BLaER1 treated with 17β-estradiol and CSF1 and Interleukin-3, amounts not matched to agents 10 nM and 100 nM (cell line): ENCODE data around the gene PTTG2.

Experiments
- H3K27ac ChIP-seq, 11 experiments: shearing (Covaris generic); formaldehyde crosslinking; 2 replicates each; pipeline ENCODE4 v1.8.1; 2022
- H3K27me3 ChIP-seq, 11 experiments: shearing (Covaris generic); formaldehyde crosslinking; 2 replicates each; pipeline ENCODE4 v1.8.1; 2022
- H3K36me3 ChIP-seq, 11 experiments: shearing (Covaris generic); formaldehyde crosslinking; 2 replicates each; pipeline ENCODE4 v1.8.1; 2022
- H3K4me1 ChIP-seq, 10 experiments: shearing (Covaris generic); formaldehyde crosslinking; 2 replicates each; pipeline ENCODE4 v1.8.1; 2022
- H3K4me2 ChIP-seq, 11 experiments: shearing (Covaris generic); formaldehyde crosslinking; 2 replicates each; pipeline ENCODE4 v1.8.1; 2022
- H3K4me3 ChIP-seq, 10 experiments: shearing (Covaris generic); formaldehyde crosslinking; 2 replicates each; pipeline ENCODE4 v1.8.1; 2022
- H3K9ac ChIP-seq, 11 experiments: shearing (Covaris generic); formaldehyde crosslinking; 2 replicates each; pipeline ENCODE4 v1.8.1; 2022
- H3K9me3 ChIP-seq, 11 experiments: shearing (Covaris generic); formaldehyde crosslinking; replicated peaks in 1 of 11; 2 replicates each; pipeline ENCODE4 v1.8.1; 2022
- H4K20me1 ChIP-seq, 11 experiments: shearing (Covaris generic); formaldehyde crosslinking; 2 replicates each; pipeline ENCODE4 v1.8.1; 2022
- Cebpa-rat ChIP-seq, 11 experiments: shearing (Covaris generic); IDR thresholded peaks; 2 replicates each; pipeline ENCODE4 v1.8.1; 2022

Gene PTTG2

GRCh38 chr4:37928426-37929416 lies 31.5 kb upstream of the PTTG2 start:
- no peak for TF ChIP-seq Cebpa-rat (IDR thresholded peaks at IDR 0.05)
- peaks cover 0 to 9% (median 2%) of the 10 kb centered on the region in 10 experiments; a peak in 4 of 20 replicates for H3K4me1 ChIP-seq
- H4K20me1 ChIP-seq, result peaks cover 0 to 16% (median 0%) of the 10 kb centered on the region in 11 experiments; a peak in 2 of 22 replicates
- no peak overlapping the region for H3K27ac ChIP-seq
- no peaks in the 10 kb centered on the region for H3K9me3 ChIP-seq
- H3K27me3 ChIP-seq, result no peaks in the 10 kb centered on the region
- no peak overlapping the region for H3K4me3 ChIP-seq
- no peak overlapping the region for H3K9ac ChIP-seq
- peaks cover 0 to 50% (median 15%) of the 10 kb centered on the region in 11 experiments; a peak in 16 of 22 replicates for H3K36me3 ChIP-seq
- 0 out of 22 replicates have a peak overlapping the region, but pooled peaks of 1 of the 11 experiments have one; percentile 15 for H3K4me2 ChIP-seq

GRCh38 chr4:37934096-37934495 lies 26.1 kb upstream of the PTTG2 start:
- no peaks in the 10 kb centered on the region; a peak in 1 of 22 replicates for H4K20me1 ChIP-seq
- H3K4me1 ChIP-seq, result peaks cover 0 to 16% (median 13%) of the 10 kb centered on the region in 10 experiments; a peak in 13 of 20 replicates
- no peaks in the 10 kb centered on the region for H3K27me3 ChIP-seq
- no peak overlapping the region for H3K27ac ChIP-seq
- H3K4me3 ChIP-seq, result no peak overlapping the region
- peaks cover 0 to 55% (median 33%) of the 10 kb centered on the region in 11 experiments; a peak in 15 of 22 replicates for H3K36me3 ChIP-seq
- no peak overlapping the region for H3K9ac ChIP-seq
- peaks cover 3 to 14% (median 12%) of the 10 kb centered on the region in 11 experiments; a peak in 8 of 22 replicates for H3K9me3 ChIP-seq
- H3K4me2 ChIP-seq, result peak overlapping the region in 5 of 11 experiments; percentile 2 to 45 (median 25); a peak in 5 of 22 replicates
- TF ChIP-seq Cebpa-rat (IDR thresholded peaks at IDR 0.05), result no peak

- TF ChIP-seq Cebpa-rat (IDR thresholded peaks at IDR 0.05), result no peak
- H3K9me3 ChIP-seq, result peaks cover 3 to 16% (median 12%) of the 10 kb centered on the region in 11 experiments; a peak in 8 of 22 replicates
- no peak overlapping the region for H3K4me3 ChIP-seq
- peaks cover 0 to 16% (median 13%) of the 10 kb centered on the region in 10 experiments; a peak in 13 of 20 replicates for H3K4me1 ChIP-seq
- H3K27ac ChIP-seq, result no peak overlapping the region
- peak overlapping the region in 5 of 11 experiments; percentile 2 to 45 (median 25); a peak in 9 of 22 replicates for H3K4me2 ChIP-seq
- no peaks in the 10 kb centered on the region for H4K20me1 ChIP-seq
- no peaks in the 10 kb centered on the region for H3K27me3 ChIP-seq
- H3K36me3 ChIP-seq, result peaks cover 0 to 52% (median 32%) of the 10 kb centered on the region in 11 experiments; a peak in 15 of 22 replicates
- H3K9ac ChIP-seq, result no peak overlapping the region
These were observed 25.6 kb upstream of the PTTG2 start for GRCh38 chr4:37934609-37935008.

- Histone ChIP-seq H3K9me3 (peaks cover 3 to 18% (median 12%) of the 10 kb centered on the region in 11 experiments; a peak in 8 of 22 replicates), H3K4me3 (no peak overlapping the region)
- TF ChIP-seq Cebpa-rat (IDR thresholded peaks at IDR 0.05), result no peak
These were observed 25.2 kb upstream of the PTTG2 start for GRCh38 chr4:37935026-37935425.

GRCh38 chr4:37936889-37937498 lies 23.2 kb upstream of the PTTG2 start:
- no peak overlapping the region for H3K9ac ChIP-seq
- TF ChIP-seq Cebpa-rat (IDR thresholded peaks at IDR 0.05), result no peak
- no peaks in the 10 kb centered on the region for H3K27me3 ChIP-seq
- H3K27ac ChIP-seq, result no peak overlapping the region
- H3K4me3 ChIP-seq, result no peak overlapping the region
- peaks cover 0 to 39% (median 25%) of the 10 kb centered on the region in 11 experiments; a peak in 15 of 22 replicates for H3K36me3 ChIP-seq
- H3K9me3 ChIP-seq, result peaks cover 3 to 22% (median 14%) of the 10 kb centered on the region in 11 experiments; a peak in 9 of 22 replicates
- peaks cover 0 to 16% (median 13%) of the 10 kb centered on the region in 10 experiments; a peak in 13 of 20 replicates for H3K4me1 ChIP-seq
- H3K4me2 ChIP-seq, result no peak overlapping the region
- no peaks in the 10 kb centered on the region for H4K20me1 ChIP-seq

More at GRCh38 chr4:37935026-37935425, 25.2 kb upstream of the PTTG2 start:
- H3K4me1 ChIP-seq, result peaks cover 0 to 16% (median 13%) of the 10 kb centered on the region in 10 experiments; a peak in 13 of 20 replicates
- peak overlapping the region in 5 of 11 experiments; percentile 2 to 45 (median 25); a peak in 8 of 22 replicates for H3K4me2 ChIP-seq
- no peaks in the 10 kb centered on the region for H3K27me3 ChIP-seq
- peaks cover 0 to 48% (median 29%) of the 10 kb centered on the region in 11 experiments; a peak in 15 of 22 replicates for H3K36me3 ChIP-seq
- no peak overlapping the region for H3K27ac ChIP-seq
- no peaks in the 10 kb centered on the region for H4K20me1 ChIP-seq
- H3K9ac ChIP-seq, result no peak overlapping the region

GRCh38 chr4:37938208-37938607 lies 22.0 kb upstream of the PTTG2 start:
- H3K9ac ChIP-seq, result no peak overlapping the region
- H4K20me1 ChIP-seq, result no peaks in the 10 kb centered on the region
- no peak overlapping the region for H3K27ac ChIP-seq
- H3K27me3 ChIP-seq, result no peaks in the 10 kb centered on the region
- H3K36me3 ChIP-seq, result peaks cover 0 to 39% (median 20%) of the 10 kb centered on the region in 11 experiments; a peak in 15 of 22 replicates
- peaks cover 0 to 16% (median 13%) of the 10 kb centered on the region in 10 experiments; a peak in 13 of 20 replicates for H3K4me1 ChIP-seq
- H3K4me3 ChIP-seq, result no peak overlapping the region
- peaks cover 3 to 29% (median 20%) of the 10 kb centered on the region in 11 experiments; a peak in 10 of 22 replicates for H3K9me3 ChIP-seq
- no peak for TF ChIP-seq Cebpa-rat (IDR thresholded peaks at IDR 0.05)
- H3K4me2 ChIP-seq, result no peak overlapping the region

- peaks cover 0 to 19% (median 7%) of the 10 kb centered on the region in 11 experiments; a peak in 9 of 22 replicates for H3K9me3 ChIP-seq
- H3K27me3 ChIP-seq, result no peaks in the 10 kb centered on the region
- no peaks in the 10 kb centered on the region for H4K20me1 ChIP-seq
- peaks cover 15 to 51% (median 30%) of the 10 kb centered on the region in 10 experiments for H3K4me1 ChIP-seq
- H3K4me3 ChIP-seq, result no peak overlapping the region
- peak overlapping the region; percentile 37 to 77 (median 62); a peak in 21 of 22 replicates for H3K4me2 ChIP-seq
- TF ChIP-seq Cebpa-rat (IDR thresholded peaks at IDR 0.05), result no peak
- no peak overlapping the region for H3K27ac ChIP-seq
- H3K9ac ChIP-seq, result no peak overlapping the region
- H3K36me3 ChIP-seq, result peaks cover 0 to 27% (median 7%) of the 10 kb centered on the region in 11 experiments; a peak in 11 of 22 replicates
These were observed 13.6 kb upstream of the PTTG2 start for GRCh38 chr4:37946503-37947179.

GRCh38 chr4:37948542-37948941 lies 11.7 kb upstream of the PTTG2 start:
- Histone ChIP-seq H4K20me1 (no peaks in the 10 kb centered on the region), H3K9me3 (peaks cover 0 to 16% (median 4%) of the 10 kb centered on the region in 11 experiments; a peak in 6 of 22 replicates), H3K27me3 (no peaks in the 10 kb centered on the region), H3K36me3 (peaks cover 0 to 40% (median 22%) of the 10 kb centered on the region in 11 experiments; a peak in 14 of 22 replicates), H3K4me1 (peaks cover 15 to 61% (median 32%) of the 10 kb centered on the region in 10 experiments), H3K27ac (peak overlapping the region in 1 of 11 experiments; percentile 17; a peak in 1 of 22 replicates), H3K9ac (no peak overlapping the region), H3K4me2 (peak overlapping the region in 8 of 11 experiments; percentile 17 to 48 (median 40); a peak in 15 of 22 replicates), H3K4me3 (no peak overlapping the region)
- 0 out of 22 replicates have a peak, but pooled peaks of 1 of the 11 experiments have one; percentile 43 for TF ChIP-seq Cebpa-rat (IDR thresholded peaks at IDR 0.05)
